ENCODE results near the gene CALML5.

Gene CALML5, protein sequence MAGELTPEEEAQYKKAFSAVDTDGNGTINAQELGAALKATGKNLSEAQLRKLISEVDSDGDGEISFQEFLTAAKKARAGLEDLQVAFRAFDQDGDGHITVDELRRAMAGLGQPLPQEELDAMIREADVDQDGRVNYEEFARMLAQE

DNA sequence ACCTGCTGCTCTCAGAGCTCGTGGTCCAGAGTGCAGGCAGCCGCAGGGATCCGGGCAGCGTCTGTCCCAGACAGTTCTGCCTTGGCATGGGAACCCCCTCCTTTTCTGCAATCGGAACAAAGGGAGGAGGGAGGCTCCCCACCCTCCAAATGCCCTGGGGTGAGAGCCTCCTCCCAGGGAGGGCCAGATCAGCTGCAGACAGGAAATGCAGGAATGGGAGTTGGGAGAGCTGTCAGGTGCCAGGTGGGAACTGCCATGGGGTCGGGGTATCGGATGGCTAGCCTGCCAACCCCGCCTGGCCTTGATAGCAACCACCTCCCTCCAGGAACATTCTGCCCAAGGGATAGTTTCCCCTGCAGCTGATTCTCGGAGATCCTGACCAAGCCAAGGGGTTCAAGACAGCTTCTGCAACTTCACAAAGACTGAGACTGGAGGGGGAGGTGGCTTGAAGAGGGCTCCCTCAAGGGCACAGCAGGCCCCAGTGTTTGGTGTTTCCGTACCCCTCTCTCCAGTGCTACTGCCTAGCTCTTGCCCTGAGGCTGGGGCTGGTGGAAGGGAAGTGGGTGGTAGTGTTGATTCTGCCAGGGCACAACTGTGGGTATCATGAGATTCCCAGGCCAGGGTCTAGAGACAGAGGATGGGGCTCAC, at the start of gene CALML5:
Gene CALML5, minus strand, starts transcription at position 78 of the 648 bp plus-strand sequence. CDS start 132 bp downstream, outside the sequence.
- no peak for DNase-seq (ENCODE audit: low read depth in 2 of 3, low spot score in 2 of 3)

DNA sequence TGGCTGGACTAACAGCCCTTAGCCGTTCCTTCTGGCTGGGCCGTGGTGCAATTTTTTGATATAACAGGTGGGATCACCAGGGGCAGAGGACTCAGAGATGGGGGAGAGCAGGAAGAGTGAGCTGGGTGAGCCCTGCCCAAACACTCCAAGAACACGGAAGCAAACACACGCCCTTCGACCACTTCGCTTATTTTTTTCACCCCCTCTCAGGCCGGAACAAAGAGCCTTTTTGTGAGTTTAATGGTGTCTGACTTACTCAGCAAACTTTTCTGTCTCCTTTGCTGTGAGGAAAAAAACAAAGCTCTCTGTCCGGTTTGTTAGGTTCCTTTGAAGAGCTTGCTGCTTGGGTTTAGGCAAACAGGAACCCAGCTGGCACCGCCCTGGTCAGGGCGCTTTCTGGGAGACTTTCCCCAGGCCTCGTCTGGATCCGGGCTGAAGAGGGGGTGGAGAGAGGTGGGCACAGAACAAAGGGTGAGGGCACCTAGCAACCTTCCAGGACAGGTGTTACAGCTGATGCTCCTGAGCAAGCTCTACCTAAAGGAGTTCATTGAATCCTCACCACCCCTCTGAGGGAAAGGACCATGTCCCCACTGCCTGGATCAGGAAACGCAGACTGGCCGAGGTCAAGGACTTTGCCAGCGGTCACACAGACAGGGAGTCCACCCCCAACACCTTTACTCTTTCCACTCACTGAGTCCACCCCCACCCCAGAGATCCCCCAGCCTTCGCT, 48.7 kb upstream of the CALML5 start:
- no peak for DNase-seq (ENCODE audit: low read depth in 2 of 3, low spot score in 2 of 3)

DNA sequence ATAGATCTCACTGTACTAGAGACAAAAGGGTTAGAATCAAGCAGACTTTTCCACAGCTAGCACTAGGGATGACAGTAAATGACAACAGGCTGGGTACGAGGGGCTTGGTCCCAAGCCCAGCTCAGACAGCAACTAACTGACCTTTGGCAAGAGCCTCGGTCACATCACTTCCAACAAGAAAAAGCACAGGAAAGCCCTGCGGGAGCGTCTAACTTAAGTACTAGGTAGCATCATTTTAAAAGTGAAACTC, 48.2 kb upstream of the CALML5 start:
- DNase-seq (ENCODE audit: low read depth in 2 of 3, low spot score in 2 of 3) = no peak

DNA sequence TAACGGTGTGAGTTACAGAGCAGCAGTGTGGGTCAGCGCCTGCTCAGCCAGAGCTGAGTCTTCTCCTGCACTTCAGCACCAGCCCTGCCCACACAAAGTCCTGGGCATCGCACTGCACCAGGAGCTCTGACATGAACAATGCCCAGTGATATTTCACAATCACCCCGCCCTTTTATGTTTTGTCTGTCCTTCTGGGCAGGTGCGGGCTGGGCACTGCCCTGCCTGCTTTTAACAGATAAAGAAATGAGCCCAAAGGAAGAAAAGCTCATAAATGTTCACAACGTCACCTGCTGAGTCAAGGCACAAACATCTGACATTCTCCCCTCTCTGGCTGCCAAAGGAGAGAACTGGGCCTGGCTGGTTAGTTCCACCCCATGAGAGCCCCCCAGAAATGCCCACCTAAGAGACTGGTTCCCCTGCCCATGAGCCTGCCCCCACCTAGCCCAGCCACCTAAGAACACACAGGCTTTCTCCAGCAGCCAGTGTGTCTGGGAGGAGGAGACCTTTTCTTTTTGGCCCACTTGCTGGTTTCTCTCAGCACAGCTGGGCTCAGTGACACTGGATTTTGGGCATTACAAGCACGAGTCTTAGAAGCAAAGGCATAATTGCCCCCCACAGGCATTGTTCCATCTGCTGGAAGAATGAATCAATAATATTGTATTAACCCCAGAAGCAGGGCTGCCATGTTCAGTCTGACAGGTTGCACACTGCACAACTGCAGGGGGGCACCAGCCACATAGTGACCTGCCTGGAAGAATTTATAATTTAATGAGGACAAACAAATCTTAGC, 47.7 kb upstream of the CALML5 start:
- DNase-seq (ENCODE audit: low read depth in 2 of 3, low spot score in 2 of 3) = no peak

DNA sequence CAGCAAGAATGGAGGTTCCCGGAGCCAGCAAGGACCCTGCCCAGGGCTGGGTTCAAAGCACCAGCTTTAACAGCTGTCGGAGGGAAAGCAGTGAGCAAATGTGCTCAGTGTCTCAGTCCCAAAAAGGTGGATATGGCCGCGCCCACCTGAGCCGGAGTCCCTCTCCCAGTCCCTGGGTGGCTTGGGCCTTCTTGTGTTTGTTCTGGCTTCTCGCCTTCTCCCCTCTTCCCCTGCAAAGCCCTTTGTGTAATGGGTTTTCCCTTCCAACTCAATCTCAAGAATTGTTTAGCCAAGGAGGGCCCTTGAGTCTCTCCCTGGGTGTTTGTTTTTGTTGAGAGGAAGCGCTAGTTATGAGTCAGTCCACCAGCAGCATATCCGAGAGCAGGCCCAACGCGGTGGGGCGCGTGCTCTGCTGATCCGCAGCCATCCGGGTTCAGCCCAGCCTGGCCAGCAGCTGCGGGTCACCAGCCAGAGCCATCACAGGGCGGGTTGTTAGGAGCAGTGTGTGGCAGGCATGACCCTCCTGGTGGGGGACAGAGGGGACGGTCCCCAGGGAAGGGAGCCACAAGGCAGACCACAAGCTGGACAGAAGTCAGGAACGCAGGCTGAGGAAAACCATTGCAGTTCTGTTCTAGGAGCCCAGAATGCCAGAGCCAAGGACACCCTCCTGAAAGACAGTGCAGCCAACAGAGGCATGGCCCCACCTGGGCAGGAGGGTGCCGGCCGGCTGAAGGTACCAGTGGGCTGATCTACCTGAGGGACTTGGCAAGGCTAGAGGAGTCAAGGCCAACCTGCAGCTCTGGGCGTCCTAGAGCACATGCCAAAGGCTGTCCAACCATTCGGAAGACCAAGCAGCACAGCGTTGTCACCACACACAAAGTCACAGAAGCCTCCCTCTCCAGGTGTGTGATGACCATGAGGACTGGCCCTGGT, 46.7 kb upstream of the CALML5 start:
- DNase-seq (ENCODE audit: low read depth in 2 of 3, low spot score in 2 of 3) = no peak

DNA sequence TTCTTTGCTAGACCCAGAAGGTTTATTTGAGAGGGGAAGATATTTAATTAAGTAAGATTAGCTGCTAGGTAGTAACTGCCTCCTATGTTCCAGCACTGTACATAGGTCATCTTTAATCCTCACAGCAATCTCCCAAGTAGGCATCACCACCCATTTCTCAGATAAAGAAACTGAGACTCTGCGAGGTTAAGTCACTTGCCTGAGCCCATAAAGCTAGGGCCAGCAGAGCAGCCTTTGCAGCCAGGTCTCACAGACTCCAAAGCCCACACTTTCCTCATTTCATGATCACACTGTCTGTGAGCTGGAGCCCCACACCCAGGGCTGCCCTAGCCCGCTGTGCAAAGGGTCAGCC, 46.0 kb upstream of the CALML5 start:
- no peak for DNase-seq (ENCODE audit: low read depth in 2 of 3, low spot score in 2 of 3)

DNA sequence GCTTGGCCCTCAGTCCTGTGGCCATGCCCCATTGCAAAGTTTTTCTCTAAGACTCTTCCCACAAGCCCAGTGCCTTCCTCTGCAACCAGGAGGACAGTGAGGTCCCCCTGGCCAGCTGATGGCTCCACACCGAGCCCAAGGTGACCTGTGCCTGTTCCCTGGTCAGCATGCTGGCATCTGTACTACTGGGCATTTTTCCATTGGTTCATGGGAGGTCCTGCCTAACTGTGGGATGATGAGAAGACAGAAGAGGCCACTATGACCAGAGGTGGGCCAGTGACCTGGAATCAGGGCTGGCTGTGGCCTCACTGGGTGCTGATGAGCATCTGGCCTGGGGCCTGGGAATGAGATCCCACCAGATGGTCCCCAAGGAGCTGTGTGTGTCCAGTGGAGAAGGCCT, 45.6 kb upstream of the CALML5 start:
- DNase-seq (ENCODE audit: low read depth in 2 of 3, low spot score in 2 of 3) = no peak

DNA sequence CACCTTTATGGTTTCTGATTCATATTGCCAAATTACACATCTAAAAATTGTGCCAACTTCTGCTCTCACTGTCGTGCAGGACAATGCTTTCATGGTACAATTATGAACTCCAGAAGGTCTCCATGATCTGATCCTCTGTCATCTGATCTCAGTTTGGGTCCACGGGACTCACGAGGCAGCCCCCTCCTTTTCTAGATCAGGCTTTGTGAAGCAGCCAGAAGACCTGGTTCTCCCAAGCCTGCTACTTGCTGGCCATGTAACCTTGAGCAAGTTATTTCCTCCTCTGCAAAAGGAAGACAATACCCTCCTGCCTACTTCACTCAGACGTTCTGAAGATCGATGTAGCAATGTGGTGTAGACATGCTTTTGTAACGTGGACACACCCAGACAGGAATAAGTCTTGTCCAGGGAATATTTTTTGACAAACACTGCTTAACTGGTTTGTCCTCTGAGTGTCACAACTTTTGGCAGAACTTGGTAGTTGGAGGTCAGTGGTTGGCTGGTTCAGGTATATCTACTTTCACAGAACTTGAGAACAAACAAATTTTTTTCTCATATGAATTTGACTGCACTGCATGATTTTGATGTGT, 44.9 kb upstream of the CALML5 start:
- no peak for DNase-seq (ENCODE audit: low read depth in 2 of 3, low spot score in 2 of 3)

DNA sequence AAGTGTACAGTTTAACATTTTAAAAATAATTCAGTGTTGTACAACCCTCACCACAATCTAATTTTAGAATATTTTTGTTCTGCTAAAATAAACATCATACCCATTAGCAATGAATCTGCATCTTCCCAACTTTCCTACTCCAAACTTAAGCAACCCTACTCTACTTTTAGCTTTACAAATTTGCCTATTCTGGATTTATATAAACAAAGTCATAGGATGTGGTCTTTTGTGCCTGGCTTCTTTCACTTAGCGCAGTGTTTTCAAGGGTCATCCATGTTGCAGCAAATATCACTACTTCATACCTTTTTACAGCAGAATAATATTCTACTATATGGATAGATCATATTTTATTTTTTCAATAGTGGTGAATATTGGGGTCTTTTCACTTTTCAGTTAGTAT, 44.3 kb upstream of the CALML5 start:
- no peak for DNase-seq (ENCODE audit: low read depth in 2 of 3, low spot score in 2 of 3)

DNA sequence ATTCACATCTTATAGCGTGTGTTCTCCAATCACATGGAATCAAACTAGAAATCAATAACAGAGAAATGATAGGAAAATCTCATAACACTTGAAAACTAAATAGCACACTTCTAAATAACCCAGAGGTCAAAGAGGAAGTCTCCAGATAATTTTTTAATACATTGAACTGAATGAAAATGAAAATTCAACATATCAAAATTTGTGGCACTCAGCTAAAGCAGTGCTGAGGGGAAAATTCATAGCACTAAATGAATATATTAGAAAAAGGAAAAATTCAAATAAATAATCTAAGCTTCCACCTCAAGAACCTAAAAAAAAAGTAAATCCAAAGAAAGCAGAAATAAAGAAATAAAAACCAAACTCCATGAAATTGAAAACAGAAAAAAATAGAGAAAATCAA, 42.7 kb upstream of the CALML5 start:
- no peak for DNase-seq (ENCODE audit: low read depth in 2 of 3, low spot score in 2 of 3)

DNA sequence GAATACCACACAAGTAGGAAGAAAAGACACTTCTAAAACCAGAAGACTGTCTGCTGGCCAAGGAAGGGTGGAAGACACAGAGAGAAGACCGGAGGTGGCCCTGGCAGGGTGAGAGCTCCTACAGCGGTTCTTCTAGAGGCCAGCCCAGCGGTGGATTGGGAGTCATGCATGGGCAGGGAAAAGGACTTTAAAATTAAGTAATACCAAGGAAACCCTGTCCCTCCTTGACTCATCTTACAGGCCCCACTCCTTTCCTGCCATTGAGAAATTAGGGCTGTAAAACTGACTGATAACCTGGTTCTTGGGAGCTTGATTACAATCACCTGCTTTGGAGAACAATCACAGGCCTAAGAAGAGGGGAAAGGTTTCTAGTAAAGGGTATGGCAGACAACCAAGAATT, 41.5 kb upstream of the CALML5 start:
- DNase-seq (ENCODE audit: low read depth in 2 of 3, low spot score in 2 of 3) = no peak

DNA sequence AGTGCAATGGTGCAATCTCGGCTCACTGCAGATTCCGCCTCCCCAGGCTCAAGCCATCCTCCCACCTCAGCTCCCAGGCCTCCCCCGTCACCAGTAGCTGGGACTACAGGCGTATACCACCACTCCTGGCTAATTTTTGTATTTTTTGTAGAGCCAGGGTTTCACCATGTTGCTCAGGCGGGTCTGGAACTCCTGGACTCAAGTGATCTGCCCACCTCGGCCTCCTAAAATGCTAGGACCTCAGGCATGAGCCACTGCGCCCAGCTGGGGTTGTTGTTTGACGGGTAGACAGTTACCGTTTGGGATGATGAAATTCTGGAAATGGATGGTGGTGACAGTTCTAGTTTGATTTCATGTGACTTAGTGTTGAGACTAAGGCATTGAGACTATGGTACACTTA, 40.7 kb upstream of the CALML5 start:
- no peak for DNase-seq (ENCODE audit: low read depth in 2 of 3, low spot score in 2 of 3)

DNA sequence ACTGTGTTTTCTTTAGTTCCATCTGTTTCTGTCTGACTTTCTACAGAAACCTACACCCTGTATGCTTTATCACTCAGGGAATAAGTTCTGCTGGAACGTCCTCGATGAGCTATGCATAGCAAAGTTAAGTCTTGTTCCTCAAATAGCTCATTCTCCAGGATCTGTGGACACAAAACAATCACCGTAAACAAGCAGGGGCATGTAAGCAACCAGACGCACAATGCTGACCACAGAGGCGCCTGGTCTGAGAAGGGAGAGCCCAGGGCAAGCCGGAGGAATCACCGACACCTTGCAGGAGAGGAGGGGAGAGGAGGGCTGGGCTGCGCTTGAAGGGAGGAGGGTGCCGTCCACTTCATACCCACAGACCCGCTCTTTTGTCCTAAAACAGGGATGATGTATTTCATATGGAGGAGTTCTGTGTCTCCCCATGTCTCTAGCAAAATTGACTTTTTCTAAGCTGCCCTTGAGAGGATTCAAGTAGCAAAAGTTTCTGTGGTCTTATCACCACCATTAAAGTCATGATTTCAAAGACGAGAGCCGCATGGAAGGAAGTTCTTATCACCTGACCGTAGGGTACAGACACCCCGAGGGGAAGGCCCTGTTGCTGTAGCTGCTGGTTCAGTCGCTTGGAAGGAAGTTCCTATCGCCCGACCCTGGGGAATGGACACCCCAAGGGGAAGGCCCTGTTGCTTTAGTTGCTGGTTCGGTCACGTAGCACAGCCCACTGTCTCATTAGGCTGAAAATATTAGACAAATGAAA, 39.7 kb upstream of the CALML5 start:
- no peak for DNase-seq (ENCODE audit: low read depth in 2 of 3, low spot score in 2 of 3)

DNA sequence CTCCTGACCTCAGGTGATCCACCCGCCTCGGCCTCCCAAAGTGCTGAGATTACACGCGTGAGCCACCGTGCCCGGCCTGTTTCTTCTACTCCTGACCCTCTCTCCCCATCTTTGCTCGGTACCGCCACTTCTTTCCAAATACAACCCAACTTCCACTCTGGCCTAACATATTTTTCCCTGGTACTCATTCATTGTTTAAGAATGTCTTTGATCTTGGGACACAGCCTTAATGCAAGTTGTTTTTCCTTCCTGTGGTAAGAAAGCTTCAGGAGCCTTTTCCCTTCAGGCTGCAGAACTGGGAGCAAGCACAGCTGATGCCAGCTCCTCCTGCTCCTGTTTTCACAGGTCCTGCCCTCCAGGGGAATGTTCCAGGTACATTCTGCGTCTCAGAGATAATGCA, 39.1 kb upstream of the CALML5 start:
- no peak for DNase-seq (ENCODE audit: low read depth in 2 of 3, low spot score in 2 of 3)

DNA sequence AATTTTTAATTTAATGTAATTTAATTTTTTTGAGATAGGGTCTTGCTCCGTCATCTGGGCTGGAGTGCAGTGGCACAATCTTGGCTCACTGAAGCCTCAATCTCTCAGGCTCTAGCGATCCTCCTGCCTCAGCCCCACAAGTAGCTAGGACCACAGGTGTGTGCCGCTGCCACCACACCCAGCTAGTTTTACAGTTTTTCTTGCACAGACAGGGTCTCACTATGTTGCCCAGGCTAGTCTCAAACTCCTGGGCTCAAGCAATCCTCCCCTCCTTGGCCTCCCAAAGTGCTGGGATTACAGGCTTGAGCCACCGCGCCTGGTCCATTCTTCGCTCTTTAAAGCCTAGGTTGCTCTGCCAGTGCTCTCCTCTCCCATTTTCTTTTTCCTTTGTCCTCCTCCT, 38.3 kb upstream of the CALML5 start:
- DNase-seq (ENCODE audit: low read depth in 2 of 3, low spot score in 2 of 3) = no peak

DNA sequence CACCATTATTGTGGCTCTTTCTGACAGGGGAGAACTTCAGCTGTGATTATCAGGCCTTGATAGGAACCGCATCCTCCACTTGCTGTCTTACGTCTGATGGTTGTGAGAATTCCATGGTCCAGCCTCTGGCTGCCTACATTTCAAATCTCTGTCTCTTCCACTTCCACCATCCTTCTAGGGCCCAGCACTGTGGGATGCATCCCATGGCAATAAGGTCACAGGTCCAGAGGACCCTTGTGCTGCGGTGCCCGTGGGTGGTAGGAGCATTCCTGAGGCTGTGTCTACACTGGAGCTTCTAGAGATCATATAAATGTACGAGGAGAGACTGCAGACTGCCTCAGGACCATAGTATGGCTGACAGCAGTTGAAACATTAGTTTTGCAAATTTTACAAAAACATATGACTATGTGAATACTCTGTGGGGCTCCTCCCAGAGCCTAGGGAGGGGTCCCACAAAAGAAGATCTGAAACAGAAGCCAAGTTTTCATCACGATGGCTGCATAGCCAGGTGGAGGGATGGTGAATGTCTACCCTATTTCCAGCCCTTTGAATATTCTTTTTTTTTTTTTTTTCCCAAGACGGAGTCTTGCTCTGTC, 37.2 kb upstream of the CALML5 start:
- DNase-seq (ENCODE audit: low read depth in 2 of 3, low spot score in 2 of 3) = no peak

DNA sequence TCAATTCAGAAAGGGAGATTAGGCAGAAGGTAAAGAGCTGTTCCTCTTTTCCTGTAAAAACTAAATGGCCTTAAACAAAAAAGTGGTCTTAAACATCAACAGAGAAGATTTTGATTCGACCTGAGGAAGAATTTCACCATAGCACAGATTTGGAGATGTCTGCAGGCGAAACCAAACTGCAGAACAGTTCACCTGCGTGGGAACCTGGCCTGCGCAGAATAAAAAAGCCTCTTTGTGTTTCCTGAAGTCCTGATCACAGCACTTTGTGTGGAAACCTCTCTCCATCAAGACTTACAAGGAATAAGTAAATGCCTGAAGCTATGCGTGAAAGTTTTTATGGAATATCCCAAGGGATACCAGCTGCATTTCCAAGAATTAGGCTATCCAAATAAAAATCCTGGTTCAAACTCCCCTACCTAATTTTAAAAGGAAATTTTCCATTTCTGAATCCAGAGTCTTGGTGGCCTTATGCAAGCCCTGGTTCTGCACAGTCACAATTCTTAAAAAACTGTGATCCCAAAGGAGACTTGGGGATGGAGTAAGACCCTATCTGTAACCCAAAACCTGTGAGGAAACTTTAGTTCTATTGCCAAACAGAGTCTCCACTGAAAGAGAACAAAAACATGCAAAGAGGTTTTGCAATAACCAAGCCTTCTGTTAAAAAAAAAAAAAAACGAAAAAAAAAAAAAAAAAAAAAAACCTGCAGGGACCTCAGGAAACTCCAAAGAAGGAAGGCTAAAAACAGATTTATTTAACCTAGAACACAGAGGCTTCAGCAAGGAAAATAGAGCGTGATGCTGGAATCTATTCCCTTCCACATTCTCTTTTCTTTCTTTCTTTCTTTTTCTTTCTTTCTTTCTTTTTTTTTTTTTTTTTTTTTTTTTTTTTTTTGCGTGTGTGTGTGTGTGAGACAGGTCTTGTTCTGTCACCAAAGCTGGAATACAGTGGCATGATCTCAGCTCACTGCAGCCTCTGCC, 35.8 kb upstream of the CALML5 start:
- DNase-seq (ENCODE audit: low read depth in 2 of 3, low spot score in 2 of 3) = no peak

DNA sequence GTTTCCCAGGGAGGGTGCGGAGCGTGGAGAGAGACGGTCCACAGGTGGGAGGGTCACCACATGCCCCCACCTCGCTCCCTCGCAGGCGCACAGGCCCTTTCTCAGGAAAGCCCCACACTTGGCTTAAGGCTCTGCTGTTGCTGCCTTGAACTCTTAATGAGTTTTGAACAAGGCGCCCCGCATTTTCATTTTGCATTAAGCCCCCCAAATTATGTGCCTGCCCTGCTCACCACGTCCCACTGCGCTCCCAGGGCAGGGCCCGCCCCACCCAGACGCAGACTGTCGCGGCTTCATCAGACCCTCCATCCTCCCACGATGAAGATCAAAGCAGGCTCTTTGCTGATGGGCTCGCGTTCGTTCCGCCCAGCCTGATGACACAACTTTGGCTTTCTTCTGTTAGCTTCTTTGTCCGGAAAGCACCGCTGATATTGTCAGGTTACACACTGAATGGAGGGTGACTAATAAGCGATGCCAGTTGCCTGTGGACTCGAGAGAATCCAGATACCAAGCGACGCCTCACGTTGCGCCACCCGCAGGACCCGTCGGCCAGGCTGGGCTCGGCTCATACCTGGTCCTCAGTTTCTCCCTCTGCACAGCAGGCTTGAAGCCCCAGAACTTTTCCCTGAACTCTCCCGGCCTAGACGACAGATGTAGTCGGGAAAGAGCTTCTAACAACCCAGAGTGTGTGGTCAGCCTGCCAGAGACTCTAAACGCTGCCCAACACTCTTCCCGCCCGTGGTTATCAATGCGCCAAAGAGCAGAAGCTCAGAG, 34.9 kb upstream of the CALML5 start:
- no peak for DNase-seq (ENCODE audit: low read depth in 2 of 3, low spot score in 2 of 3)

Measured in activated CD8-positive, alpha-beta memory T cell treated with anti-CD3 and anti-CD28 coated beads for 48 hours (primary cell).